Immature natural killer cell (primary cell): ENCODE measurements around the gene RAMACL. TPM values are rescaled to one million over a fixed set of nuclear protein-coding genes. Genes with fewer than 3 reads are reported as not detected.
"Not testable (repeated sequence)": the region's sequence is repeated elsewhere in the genome, so short reads cannot be mapped to it uniquely, and the experiment has no call there.

Experiments used
- DNase-seq, 3 donors: peaks; one replicate each; pipeline ENCODE4 v3.0.0; 2022; ENCODE audit warnings: mixed read lengths in 1 of 3
- H3K27ac Mint-ChIP-seq, 6 donors: one replicate each; pipeline ENCODE4 v1.8.0; 2020; ENCODE audit warnings: mixed read lengths in 6 of 6, mild to moderate bottlenecking in 5 of 6, inconsistent platforms in 4 of 6, moderate library complexity in 3 of 6
- H3K27me3 Mint-ChIP-seq, 3 donors: one replicate each; pipeline ENCODE4 v1.8.0; 2020 to 2021; ENCODE audit warnings: low read depth in 3 of 3, mild to moderate bottlenecking in 3 of 3, mixed read lengths in 3 of 3, moderate library complexity in 3 of 3, inconsistent platforms in 1 of 3
- H3K36me3 Mint-ChIP-seq, 3 donors: one replicate each; pipeline ENCODE4 v1.8.0; 2020; ENCODE audit warnings: mixed read lengths in 3 of 3, inconsistent platforms in 2 of 3, mild to moderate bottlenecking in 2 of 3
- H3K4me1 Mint-ChIP-seq, 2 donors: one replicate each; pipeline ENCODE4 v1.8.0; 2020; ENCODE audit warnings: inconsistent platforms in 2 of 2, mild to moderate bottlenecking in 2 of 2, mixed read lengths in 2 of 2, moderate library complexity in 1 of 2
- H3K4me3 Mint-ChIP-seq, 5 donors: one replicate each; pipeline ENCODE4 v1.8.0; 2020; ENCODE audit warnings: mild to moderate bottlenecking in 5 of 5, mixed read lengths in 5 of 5, inconsistent platforms in 3 of 5, moderate library complexity in 3 of 5
- H3K9me3 Mint-ChIP-seq, 6 donors: one replicate each; pipeline ENCODE4 v1.8.0; 2020; ENCODE audit warnings: mild to moderate bottlenecking in 6 of 6, mixed read lengths in 6 of 6, inconsistent platforms in 4 of 6, moderate library complexity in 3 of 6
- polyA plus RNA-seq, 3 donors: library from polyadenylated mRNA; unstranded; fragments of 300-500 nt; fragmentation: Illumina TruSeq; gene quantifications; one replicate each; pipeline ENCODE4 v1.2.3, GENCODE V29; 2021

Gene RAMACL
- polyA plus RNA-seq, 3 donors from 2014 or later, result 0.18 to 0.58 (median 0.38) TPM

GRCh38 chr6:166583230-166583965, 3.1 kb downstream of the RAMACL start:
- peaks cover 0 to 6% (median 0%) of the 10 kb centered on the region in 3 donors for H3K27me3 Mint-ChIP-seq
- H3K4me3 Mint-ChIP-seq, result peak overlapping the region in 1 of 5 donors; percentile 18
- H3K27ac Mint-ChIP-seq, result no peak overlapping the region
- peaks cover 15 to 25% of the 10 kb centered on the region in 2 donors for H3K4me1 Mint-ChIP-seq
- DNase-seq, result no peak
- no peaks in the 10 kb centered on the region for H3K36me3 Mint-ChIP-seq
- no peaks in the 10 kb centered on the region for H3K9me3 Mint-ChIP-seq

GRCh38 chr6:166582258-166582657, 4.2 kb downstream of the RAMACL start:
- peaks cover 0 to 6% (median 0%) of the 10 kb centered on the region in 3 donors for H3K27me3 Mint-ChIP-seq
- no peak for DNase-seq
- peaks cover 5 to 22% of the 10 kb centered on the region in 2 donors for H3K4me1 Mint-ChIP-seq
- H3K36me3 Mint-ChIP-seq, result no peaks in the 10 kb centered on the region
- no peak overlapping the region for H3K4me3 Mint-ChIP-seq
- H3K9me3 Mint-ChIP-seq, result no peaks in the 10 kb centered on the region
- H3K27ac Mint-ChIP-seq, result no peak overlapping the region

- not testable (repeated sequence) for H3K9me3 Mint-ChIP-seq, H3K4me3 Mint-ChIP-seq, DNase-seq, H3K27ac Mint-ChIP-seq, H3K36me3 Mint-ChIP-seq, H3K27me3 Mint-ChIP-seq
- H3K4me1 Mint-ChIP-seq, result peaks cover under 1 to 19% of the 10 kb centered on the region in 2 donors
These were observed 4.7 kb downstream of the RAMACL start for GRCh38 chr6:166581801-166582200.

- Mint-ChIP-seq H3K27ac (no peak overlapping the region), H3K36me3 (peaks cover 4 to 5% (median 5%) of the 10 kb centered on the region in 3 donors), H3K9me3 (peaks cover 0 to 5% (median 3%) of the 10 kb centered on the region in 6 donors), H3K4me1 (peaks cover 0 to 19% of the 10 kb centered on the region in 2 donors), H3K4me3 (no peak overlapping the region), H3K27me3 (peaks cover 0 to 3% (median 1%) of the 10 kb centered on the region in 3 donors)
- no peak for DNase-seq
These were observed 5.4 kb downstream of the RAMACL start for GRCh38 chr6:166581091-166581511.

- Mint-ChIP-seq H3K27ac (no peak overlapping the region), H3K4me1 (peaks cover 0 to 19% of the 10 kb centered on the region in 2 donors), H3K9me3 (peaks cover 0 to 8% (median 4%) of the 10 kb centered on the region in 6 donors), H3K27me3 (peaks cover 0 to 3% (median 1%) of the 10 kb centered on the region in 3 donors), H3K36me3 (peaks cover 4 to 7% (median 6%) of the 10 kb centered on the region in 3 donors), H3K4me3 (no peak overlapping the region)
- DNase-seq, result no peak
These were observed 6.1 kb downstream of the RAMACL start for GRCh38 chr6:166580076-166581050.

- Mint-ChIP-seq H3K36me3 (peaks cover 4 to 11% (median 6%) of the 10 kb centered on the region in 3 donors), H3K4me3 (no peak overlapping the region), H3K4me1 (peaks cover 0 to 14% of the 10 kb centered on the region in 2 donors), H3K9me3 (peaks cover 0 to 8% (median 4%) of the 10 kb centered on the region in 6 donors), H3K27ac (no peak overlapping the region), H3K27me3 (peaks cover 0 to 5% (median 1%) of the 10 kb centered on the region in 3 donors)
- no peak for DNase-seq
These were observed 7.1 kb downstream of the RAMACL start for GRCh38 chr6:166579237-166579850.

GRCh38 chr6:166578536-166579236, 7.8 kb downstream of the RAMACL start:
- no peak overlapping the region for H3K4me3 Mint-ChIP-seq
- peaks cover 4 to 11% (median 6%) of the 10 kb centered on the region in 3 donors for H3K36me3 Mint-ChIP-seq
- no peak for DNase-seq
- H3K9me3 Mint-ChIP-seq, result peaks cover 0 to 8% (median 4%) of the 10 kb centered on the region in 6 donors
- peaks cover 0 to 7% of the 10 kb centered on the region in 2 donors for H3K4me1 Mint-ChIP-seq
- no peak overlapping the region for H3K27ac Mint-ChIP-seq
- H3K27me3 Mint-ChIP-seq, result peaks cover 0 to 5% (median 1%) of the 10 kb centered on the region in 3 donors

GRCh38 chr6:166575205-166575604, 11.3 kb downstream of the RAMACL start:
- H3K9me3 Mint-ChIP-seq, result peaks cover 1 to 8% (median 4%) of the 10 kb centered on the region in 6 donors
- peaks cover 1 to 10% (median 3%) of the 10 kb centered on the region in 3 donors for H3K27me3 Mint-ChIP-seq
- peaks cover 4 to 11% (median 6%) of the 10 kb centered on the region in 3 donors for H3K36me3 Mint-ChIP-seq
- no peak overlapping the region for H3K4me3 Mint-ChIP-seq
- no peak overlapping the region for H3K27ac Mint-ChIP-seq
- no peak for DNase-seq
- H3K4me1 Mint-ChIP-seq, result peaks cover 0 to 3% of the 10 kb centered on the region in 2 donors

GRCh38 chr6:166573511-166574216, 12.8 kb downstream of the RAMACL start:
- H3K4me3 Mint-ChIP-seq, result no peak overlapping the region
- no peak overlapping the region for H3K27ac Mint-ChIP-seq
- H3K36me3 Mint-ChIP-seq, result peaks cover 4 to 11% (median 6%) of the 10 kb centered on the region in 3 donors
- H3K27me3 Mint-ChIP-seq, result peaks cover 3 to 10% (median 4%) of the 10 kb centered on the region in 3 donors
- peaks cover 0 to 3% of the 10 kb centered on the region in 2 donors for H3K4me1 Mint-ChIP-seq
- DNase-seq, result no peak
- H3K9me3 Mint-ChIP-seq, result peaks cover 1 to 8% (median 4%) of the 10 kb centered on the region in 6 donors

- DNase-seq, result no peak
- peaks cover 4 to 11% (median 6%) of the 10 kb centered on the region in 3 donors for H3K36me3 Mint-ChIP-seq
These were observed 13.9 kb downstream of the RAMACL start for GRCh38 chr6:166572370-166573261.

GRCh38 chr6:166570929-166571713, 15.4 kb downstream of the RAMACL start:
- Mint-ChIP-seq H3K27me3 (peaks cover 3 to 9% (median 4%) of the 10 kb centered on the region in 3 donors), H3K4me3 (no peak overlapping the region), H3K27ac (no peak overlapping the region), H3K9me3 (peaks cover under 1 to 3% (median 1%) of the 10 kb centered on the region in 6 donors), H3K4me1 (peaks cover 0 to 3% of the 10 kb centered on the region in 2 donors), H3K36me3 (peaks cover 0 to 7% (median 1%) of the 10 kb centered on the region in 3 donors)
- DNase-seq, result no peak

More at GRCh38 chr6:166572370-166573261, 13.9 kb downstream of the RAMACL start:
- Mint-ChIP-seq H3K27ac (peak overlapping the region in 1 of 6 donors; percentile 73), H3K4me1 (peaks cover 0 to 3% of the 10 kb centered on the region in 2 donors), H3K4me3 (no peak overlapping the region), H3K9me3 (peaks cover 1 to 8% (median 4%) of the 10 kb centered on the region in 6 donors), H3K27me3 (peaks cover 3 to 10% (median 4%) of the 10 kb centered on the region in 3 donors)
